ENCODE data around the gene PSTPIP2.
"Not testable (repeated sequence)": the region's sequence is repeated elsewhere in the genome, so short reads cannot be mapped to it uniquely, and the experiment has no call there.

DNA sequence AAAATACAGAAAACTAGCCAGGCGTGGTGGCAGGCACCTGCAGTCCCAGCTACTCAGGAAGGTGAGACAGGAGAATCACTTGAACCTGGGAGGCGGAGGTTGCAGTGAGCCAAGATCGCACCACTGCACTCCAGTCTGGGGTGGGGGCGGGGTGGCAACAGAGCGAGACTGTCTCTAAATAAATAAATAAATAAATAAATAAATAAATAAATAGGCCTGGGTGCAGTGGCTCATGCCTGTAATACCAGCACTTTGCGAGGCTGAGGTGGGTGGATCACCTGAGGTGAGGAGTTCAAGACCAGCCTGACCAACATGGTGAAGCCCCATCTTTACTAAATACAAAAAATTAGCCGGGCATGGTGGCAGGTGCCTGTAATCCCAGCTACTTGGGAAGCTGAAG is 112.6 kb downstream of the PSTPIP2 start:
- TF ChIP-seq, protein P1, sequence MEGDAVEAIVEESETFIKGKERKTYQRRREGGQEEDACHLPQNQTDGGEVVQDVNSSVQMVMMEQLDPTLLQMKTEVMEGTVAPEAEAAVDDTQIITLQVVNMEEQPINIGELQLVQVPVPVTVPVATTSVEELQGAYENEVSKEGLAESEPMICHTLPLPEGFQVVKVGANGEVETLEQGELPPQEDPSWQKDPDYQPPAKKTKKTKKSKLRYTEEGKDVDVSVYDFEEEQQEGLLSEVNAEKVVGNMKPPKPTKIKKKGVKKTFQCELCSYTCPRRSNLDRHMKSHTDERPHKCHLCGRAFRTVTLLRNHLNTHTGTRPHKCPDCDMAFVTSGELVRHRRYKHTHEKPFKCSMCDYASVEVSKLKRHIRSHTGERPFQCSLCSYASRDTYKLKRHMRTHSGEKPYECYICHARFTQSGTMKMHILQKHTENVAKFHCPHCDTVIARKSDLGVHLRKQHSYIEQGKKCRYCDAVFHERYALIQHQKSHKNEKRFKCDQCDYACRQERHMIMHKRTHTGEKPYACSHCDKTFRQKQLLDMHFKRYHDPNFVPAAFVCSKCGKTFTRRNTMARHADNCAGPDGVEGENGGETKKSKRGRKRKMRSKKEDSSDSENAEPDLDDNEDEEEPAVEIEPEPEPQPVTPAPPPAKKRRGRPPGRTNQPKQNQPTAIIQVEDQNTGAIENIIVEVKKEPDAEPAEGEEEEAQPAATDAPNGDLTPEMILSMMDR (IDR thresholded peaks at IDR 0.05), result not testable (repeated sequence)
- TF ChIP-seq POLR2A, POLR2AphosphoS5 (IDR thresholded peaks at IDR 0.05): not testable (repeated sequence)

Data from prostate gland (tissue), 2 donors.